Measurements from ENCODE around the gene EHF.
"Not testable (repeated sequence)": the region's sequence is repeated elsewhere in the genome, so short reads cannot be mapped to it uniquely, and the experiment has no call there.

Gene EHF

DNA sequence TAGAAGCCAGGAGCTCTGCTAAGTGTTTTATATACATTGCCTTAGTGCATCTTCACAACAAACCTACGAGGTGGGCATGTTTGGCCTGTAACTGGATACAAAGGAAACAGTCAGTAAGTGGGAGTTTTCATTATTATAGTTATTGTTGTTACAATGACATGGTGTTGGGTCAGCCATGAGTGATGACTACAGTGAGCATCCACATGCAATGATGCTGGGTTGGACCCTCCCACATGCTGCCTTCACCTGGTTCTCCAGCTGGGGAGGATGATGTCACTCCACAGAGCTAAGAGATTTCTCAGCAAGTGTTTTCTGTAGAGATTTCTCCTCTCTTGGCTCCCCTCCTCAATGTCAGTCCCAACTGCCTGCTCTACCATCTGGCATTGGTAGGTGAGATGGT is 59.3 kb downstream of the EHF start:
- Histone ChIP-seq H3K27me3 (ENCODE audit: insufficient read depth, low read length) (no peaks in the 10 kb centered on the region), H3K9me3 (ENCODE audit: insufficient read depth, low read depth, low read length) (no peaks in the 10 kb centered on the region), H3K36me3 (ENCODE audit: insufficient read depth, low read depth, low read length) (no peaks in the 10 kb centered on the region), H3K27ac (ENCODE audit: low read length) (no peak overlapping the region), H3K4me3 (ENCODE audit: low read length) (no peak overlapping the region), H3K4me1 (ENCODE audit: insufficient read depth, low read length) (peaks cover 15% of the 10 kb centered on the region), H3K9ac (ENCODE audit: low read depth, low read length) (no peak overlapping the region)

GRCh38 chr11:34680918-34681586 is 60.2 kb downstream of the EHF start:
- no peak overlapping the region for H3K27ac ChIP-seq (ENCODE audit: low read length)
- no peak overlapping the region for H3K9ac ChIP-seq (ENCODE audit: low read depth, low read length)
- no peaks in the 10 kb centered on the region for H3K27me3 ChIP-seq (ENCODE audit: insufficient read depth, low read length)
- H3K4me1 ChIP-seq (ENCODE audit: insufficient read depth, low read length): peaks cover 15% of the 10 kb centered on the region
- H3K4me3 ChIP-seq (ENCODE audit: low read length): peak overlapping the region; percentile 34; the same call in 1 of the 2 replicates
- H3K36me3 ChIP-seq (ENCODE audit: insufficient read depth, low read depth, low read length): no peaks in the 10 kb centered on the region
- H3K9me3 ChIP-seq (ENCODE audit: insufficient read depth, low read depth, low read length): no peaks in the 10 kb centered on the region

DNA sequence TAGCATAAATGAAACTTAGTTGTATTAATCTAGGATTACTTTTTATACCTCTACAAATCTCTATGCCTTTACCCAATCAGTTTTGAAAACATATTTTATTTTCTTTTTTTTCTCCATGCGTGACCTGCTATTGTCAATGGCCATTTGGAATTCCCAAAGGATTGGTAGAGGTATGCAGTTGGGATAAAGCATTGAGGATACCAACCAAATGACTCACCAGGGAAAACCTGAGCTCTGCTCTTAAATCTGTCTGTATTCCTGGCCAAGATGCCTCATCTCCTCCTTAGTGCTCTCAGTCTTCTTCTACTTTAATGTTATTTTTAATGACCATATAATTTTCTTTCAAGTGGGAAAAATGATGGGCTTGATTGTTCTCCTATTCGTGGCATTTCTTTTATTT is 61.9 kb downstream of the EHF start:
- Histone ChIP-seq H3K4me1 (ENCODE audit: insufficient read depth, low read length) (peaks cover 15% of the 10 kb centered on the region), H3K27ac (ENCODE audit: low read length) (no peak overlapping the region), H3K36me3 (ENCODE audit: insufficient read depth, low read depth, low read length) (no peaks in the 10 kb centered on the region), H3K27me3 (ENCODE audit: insufficient read depth, low read length) (no peaks in the 10 kb centered on the region), H3K9ac (ENCODE audit: low read depth, low read length) (no peak overlapping the region), H3K9me3 (ENCODE audit: insufficient read depth, low read depth, low read length) (no peaks in the 10 kb centered on the region), H3K4me3 (ENCODE audit: low read length) (no peak overlapping the region)

- no peaks in the 10 kb centered on the region for H3K9me3 ChIP-seq (ENCODE audit: insufficient read depth, low read depth, low read length)
- H3K4me3 ChIP-seq (ENCODE audit: low read length): no peak overlapping the region
- peaks cover 15% of the 10 kb centered on the region for H3K4me1 ChIP-seq (ENCODE audit: insufficient read depth, low read length)
- no peaks in the 10 kb centered on the region for H3K36me3 ChIP-seq (ENCODE audit: insufficient read depth, low read depth, low read length)
- H3K27ac ChIP-seq (ENCODE audit: low read length): no peak overlapping the region
- H3K27me3 ChIP-seq (ENCODE audit: insufficient read depth, low read length): no peaks in the 10 kb centered on the region
- H3K9ac ChIP-seq (ENCODE audit: low read depth, low read length): no peak overlapping the region
Observed at GRCh38 chr11:34683396-34683795, 62.5 kb downstream of the EHF start.

DNA sequence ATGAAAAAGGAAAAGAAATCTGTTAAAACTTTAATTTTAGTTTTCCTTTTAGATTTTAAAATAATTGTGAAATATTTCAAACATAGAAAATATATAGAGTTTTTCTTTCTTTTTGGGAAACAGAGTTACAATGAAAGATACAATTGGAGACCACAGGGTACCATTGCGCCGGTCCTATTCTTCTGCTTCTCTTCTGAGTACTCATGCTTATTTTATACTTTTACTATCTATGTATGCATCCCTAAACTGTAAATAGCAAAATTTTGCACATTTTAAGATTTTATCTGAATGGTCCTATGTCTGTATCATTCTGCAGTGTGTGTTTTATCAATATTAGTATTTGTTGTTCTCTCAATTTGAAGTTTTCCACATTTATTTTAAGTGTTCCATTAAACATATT is 65.0 kb downstream of the EHF start:
- peaks cover 14% of the 10 kb centered on the region for H3K4me1 ChIP-seq (ENCODE audit: insufficient read depth, low read length)
- no peak overlapping the region for H3K9ac ChIP-seq (ENCODE audit: low read depth, low read length)
- H3K27ac ChIP-seq (ENCODE audit: low read length): no peak overlapping the region
- H3K36me3 ChIP-seq (ENCODE audit: insufficient read depth, low read depth, low read length): no peaks in the 10 kb centered on the region
- no peak overlapping the region for H3K4me3 ChIP-seq (ENCODE audit: low read length)
- H3K27me3 ChIP-seq (ENCODE audit: insufficient read depth, low read length): no peaks in the 10 kb centered on the region
- no peaks in the 10 kb centered on the region for H3K9me3 ChIP-seq (ENCODE audit: insufficient read depth, low read depth, low read length)

DNA sequence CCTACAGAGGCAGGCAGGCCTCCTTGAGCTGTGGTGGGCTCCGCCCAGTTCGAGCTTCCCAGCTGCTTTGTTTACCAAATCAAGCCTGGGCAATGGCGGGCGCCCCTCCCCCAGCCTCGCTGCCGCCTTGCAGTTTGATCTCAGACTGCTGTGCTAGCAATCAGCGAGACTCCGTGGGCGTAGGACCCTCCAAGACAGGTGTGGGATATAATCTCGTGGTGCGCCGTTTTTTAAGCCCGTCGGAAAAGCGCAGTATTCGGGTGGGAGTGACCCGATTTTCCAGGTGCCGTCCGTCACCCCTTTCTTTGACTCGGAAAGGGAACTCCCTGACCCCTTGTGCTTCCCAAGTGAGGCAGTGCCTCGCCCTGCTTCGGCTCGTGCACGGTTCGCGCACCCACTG is 71.4 kb downstream of the EHF start:
- H3K27ac ChIP-seq (ENCODE audit: low read length); H3K36me3 ChIP-seq (ENCODE audit: insufficient read depth, low read depth, low read length); H3K4me1 ChIP-seq (ENCODE audit: insufficient read depth, low read length); H3K27me3 ChIP-seq (ENCODE audit: insufficient read depth, low read length); H3K9me3 ChIP-seq (ENCODE audit: insufficient read depth, low read depth, low read length): not testable (repeated sequence)
- Histone ChIP-seq H3K4me3 (ENCODE audit: low read length) (peak overlapping the region; percentile 79; the same call in 1 of the 2 replicates), H3K9ac (ENCODE audit: low read depth, low read length) (peak overlapping the region; percentile 75; the same call in 1 of the 2 replicates)

- no peak overlapping the region for H3K9ac ChIP-seq (ENCODE audit: low read depth, low read length)
- H3K27me3 ChIP-seq (ENCODE audit: insufficient read depth, low read length): no peaks in the 10 kb centered on the region
- no peak overlapping the region for H3K27ac ChIP-seq (ENCODE audit: low read length)
- H3K4me1 ChIP-seq (ENCODE audit: insufficient read depth, low read length): no peaks in the 10 kb centered on the region
- H3K36me3 ChIP-seq (ENCODE audit: insufficient read depth, low read depth, low read length): no peaks in the 10 kb centered on the region; the same call in 1 of the 2 replicates
- no peak overlapping the region for H3K4me3 ChIP-seq (ENCODE audit: low read length)
- H3K9me3 ChIP-seq (ENCODE audit: insufficient read depth, low read depth, low read length): peaks cover 12% of the 10 kb centered on the region; the same call in 1 of the 2 replicates
Observed at GRCh38 chr11:34696862-34697261, 76.0 kb downstream of the EHF start.

DNA sequence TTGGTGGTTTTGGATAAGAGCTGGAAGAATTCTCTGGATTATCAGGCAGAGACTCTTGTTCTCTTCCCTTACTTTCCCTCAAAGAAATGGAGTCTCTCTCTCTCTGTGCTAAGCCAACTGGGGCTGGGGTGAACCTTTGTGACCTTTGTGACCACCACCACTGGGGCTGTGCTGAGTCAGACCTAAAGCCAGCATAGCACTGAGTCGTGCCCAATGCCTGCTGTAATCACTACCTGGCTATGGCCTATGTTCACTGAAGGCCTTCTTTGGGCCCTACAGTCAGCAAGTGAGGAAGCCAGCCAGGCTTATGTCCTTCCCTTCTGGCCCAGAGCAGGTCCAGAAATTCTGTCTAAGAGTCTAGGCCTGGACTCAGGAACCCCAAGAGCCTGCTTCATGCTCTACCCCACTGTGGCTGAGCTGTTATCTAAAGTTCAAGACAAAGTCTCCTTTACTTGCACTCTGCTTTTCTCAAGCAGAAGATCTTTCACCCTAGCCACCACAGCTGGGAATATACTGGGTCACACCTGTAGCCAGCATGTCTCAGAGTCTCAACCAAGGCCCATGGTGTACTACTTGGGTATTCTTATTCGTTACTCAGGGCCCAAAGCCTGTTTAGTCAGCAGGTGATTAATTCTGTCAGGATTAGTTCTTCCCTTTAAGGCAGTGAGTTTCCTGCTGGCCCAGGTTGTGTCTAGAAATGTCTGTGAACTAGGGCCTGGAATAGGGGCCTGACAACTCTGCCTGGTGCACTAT is 86.0 kb downstream of the EHF start:
- no peak overlapping the region for H3K4me3 ChIP-seq (ENCODE audit: low read length)
- H3K4me1 ChIP-seq (ENCODE audit: insufficient read depth, low read length): no peaks in the 10 kb centered on the region
- H3K36me3 ChIP-seq (ENCODE audit: insufficient read depth, low read depth, low read length): peaks cover 29% of the 10 kb centered on the region
- H3K9me3 ChIP-seq (ENCODE audit: insufficient read depth, low read depth, low read length): peaks cover 32% of the 10 kb centered on the region
- no peak overlapping the region for H3K27ac ChIP-seq (ENCODE audit: low read length)
- H3K27me3 ChIP-seq (ENCODE audit: insufficient read depth, low read length): no peaks in the 10 kb centered on the region
- no peak overlapping the region for H3K9ac ChIP-seq (ENCODE audit: low read depth, low read length)

DNA sequence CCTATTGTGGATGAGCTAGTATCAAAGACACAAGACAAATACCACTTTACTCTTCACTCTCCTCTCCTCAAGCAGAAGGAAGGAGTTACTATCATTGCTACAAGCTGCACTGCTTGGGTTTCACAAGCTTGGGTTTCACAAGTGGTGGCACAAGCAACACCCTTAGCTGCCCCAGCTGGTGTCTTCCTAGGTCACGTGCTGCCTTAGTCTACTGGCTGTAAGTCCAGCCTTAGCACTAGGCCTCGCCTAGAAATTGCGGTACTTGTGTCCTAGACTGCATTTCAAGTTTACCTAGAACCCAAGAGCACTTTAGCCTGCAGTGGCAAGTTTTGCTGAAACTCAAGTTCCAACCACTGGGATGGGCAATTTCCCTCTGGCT is 86.6 kb downstream of the EHF start:
- peaks cover 35% of the 10 kb centered on the region for H3K9me3 ChIP-seq (ENCODE audit: insufficient read depth, low read depth, low read length)
- H3K4me1 ChIP-seq (ENCODE audit: insufficient read depth, low read length): no peaks in the 10 kb centered on the region
- peaks cover 32% of the 10 kb centered on the region for H3K36me3 ChIP-seq (ENCODE audit: insufficient read depth, low read depth, low read length)
- H3K4me3 ChIP-seq (ENCODE audit: low read length): no peak overlapping the region
- H3K27me3 ChIP-seq (ENCODE audit: insufficient read depth, low read length): no peaks in the 10 kb centered on the region
- no peak overlapping the region for H3K9ac ChIP-seq (ENCODE audit: low read depth, low read length)
- no peak overlapping the region for H3K27ac ChIP-seq (ENCODE audit: low read length)

Data from iPS-20b (cell line).